ENCODE results near the gene UBA1.

GRCh38 chrX:47212381-47213293, 19.0 kb downstream of the UBA1 start:
- no peak for TF ChIP-seq EGR1 (IDR thresholded peaks at IDR 0.05; ENCODE audit: borderline replicate concordance in 1 of 2, low read depth in 2 of 2, low read length in 2 of 2)
- TF ChIP-seq YBX1 (IDR thresholded peaks at IDR 0.05), result no peak
- TF ChIP-seq POLR2A (IDR thresholded peaks at IDR 0.05; ENCODE audit: low read depth, low read length), result 0 out of 2 replicates have a peak, but pooled peaks have one; percentile 31
- TF ChIP-seq POLR2AphosphoS5 (IDR thresholded peaks at IDR 0.05; ENCODE audit: low read length), result no peak
- TF ChIP-seq SRF (IDR thresholded peaks at IDR 0.05; ENCODE audit: low read depth in 2 of 2, low read length in 2 of 2), result no peak
- TF ChIP-seq CHD2 (IDR thresholded peaks at IDR 0.05; ENCODE audit: borderline replicate concordance, low read depth, low read length), result no peak
- TF ChIP-seq CTCF (IDR thresholded peaks at IDR 0.05 in 2 of 3, conservative IDR thresholded peaks at IDR 0.05 in 1 of 3; ENCODE audit: control insufficient read depth in 2 of 3, extremely low read depth in 1 of 3, insufficient read depth in 1 of 3, low read depth in 3 of 3, low read length in 3 of 3), result no peak
- no peak for TF ChIP-seq NR2C2 (IDR thresholded peaks at IDR 0.05; ENCODE audit: borderline replicate concordance, control insufficient read depth, insufficient read length, low read depth)
- no peak for TF ChIP-seq NFYB (IDR thresholded peaks at IDR 0.05; ENCODE audit: insufficient read depth, low read depth, low read length)
- TF ChIP-seq ZNF384 (IDR thresholded peaks at IDR 0.05; ENCODE audit: borderline replicate concordance, low read depth, low read length), result no peak
- TF ChIP-seq E2F4 (IDR thresholded peaks at IDR 0.05; ENCODE audit: low read depth, low read length), result no peak
- no peak for TF ChIP-seq RAD21 (IDR thresholded peaks at IDR 0.05; ENCODE audit: insufficient read depth, low read depth, low read length)
- no peak for TF ChIP-seq PBX3 (IDR thresholded peaks at IDR 0.05; ENCODE audit: insufficient replicate concordance, low read depth, low read length)

Measured in GM12878 (cell line).